NCI-H69 (cell line): ENCODE data around the gene PLEKHH3.

ENCODE experiments used
- DNase-seq: peaks from one replicate; lab custom pipeline; 2025; lab: John Stamatoyannopoulos, UW

The PLEKHH3 gene

GRCh38 chr17:42685831-42686230 lies 9.0 kb upstream of the PLEKHH3 start:
- no peak for DNase-seq

DNA sequence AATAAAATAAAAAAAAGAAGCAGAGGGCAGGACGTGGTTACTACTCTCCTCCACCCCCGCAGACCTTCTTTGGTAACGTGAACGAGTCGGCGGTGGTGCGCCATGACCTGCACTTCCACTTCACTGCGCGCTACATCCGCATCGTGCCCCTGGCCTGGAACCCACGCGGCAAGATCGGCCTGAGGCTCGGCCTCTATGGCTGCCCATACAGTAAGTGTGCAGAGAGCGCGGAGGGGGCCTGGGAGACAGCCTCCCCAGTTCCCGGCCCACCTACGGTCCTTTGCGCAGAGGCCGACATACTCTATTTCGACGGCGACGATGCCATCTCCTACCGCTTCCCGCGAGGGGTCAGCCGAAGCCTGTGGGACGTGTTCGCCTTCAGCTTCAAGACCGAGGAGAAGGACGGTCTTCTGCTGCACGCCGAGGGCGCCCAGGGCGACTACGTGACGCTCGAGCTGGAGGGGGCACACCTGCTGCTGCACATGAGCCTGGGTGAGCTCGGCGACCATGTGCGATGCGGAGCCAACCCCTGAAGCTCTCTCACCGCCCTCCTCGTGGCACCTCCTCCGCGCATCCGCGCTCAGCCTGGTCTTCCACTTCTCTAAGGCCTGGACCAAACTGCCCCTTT lies 8.2 kb upstream of the PLEKHH3 start:
- DNase-seq: no peak

DNA sequence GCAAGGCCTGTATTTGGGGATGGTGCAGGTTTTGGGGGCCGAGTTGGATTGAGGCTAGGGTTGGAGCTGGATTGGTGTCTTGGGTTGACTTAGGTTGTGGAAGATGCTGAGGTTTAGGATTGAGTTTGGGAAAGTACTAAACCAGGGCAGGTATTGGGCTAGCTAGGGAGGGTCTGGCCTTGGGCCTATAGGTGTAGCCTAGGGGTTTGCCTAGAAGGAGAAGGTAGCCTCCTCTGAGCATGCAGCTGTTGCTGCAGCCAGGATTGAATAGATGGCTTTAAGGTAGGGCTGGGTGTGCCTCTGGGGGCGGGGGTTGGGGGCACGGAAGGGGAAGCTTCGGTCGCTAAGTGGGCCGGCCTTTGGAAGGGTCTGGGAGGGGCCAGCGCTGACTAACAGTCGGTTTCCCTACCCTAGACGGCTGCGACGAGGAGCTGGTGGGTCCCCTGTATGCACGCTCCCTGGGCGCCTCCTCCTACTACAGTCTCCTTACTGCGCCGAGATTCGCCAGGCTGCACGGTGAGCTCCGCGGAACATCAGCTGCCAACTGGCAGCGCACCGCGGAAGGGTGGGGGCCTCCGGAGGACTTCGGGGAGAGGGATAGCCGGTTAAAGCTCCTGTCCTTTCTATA lies 6.7 kb upstream of the PLEKHH3 start:
- DNase-seq: no peak

DNA sequence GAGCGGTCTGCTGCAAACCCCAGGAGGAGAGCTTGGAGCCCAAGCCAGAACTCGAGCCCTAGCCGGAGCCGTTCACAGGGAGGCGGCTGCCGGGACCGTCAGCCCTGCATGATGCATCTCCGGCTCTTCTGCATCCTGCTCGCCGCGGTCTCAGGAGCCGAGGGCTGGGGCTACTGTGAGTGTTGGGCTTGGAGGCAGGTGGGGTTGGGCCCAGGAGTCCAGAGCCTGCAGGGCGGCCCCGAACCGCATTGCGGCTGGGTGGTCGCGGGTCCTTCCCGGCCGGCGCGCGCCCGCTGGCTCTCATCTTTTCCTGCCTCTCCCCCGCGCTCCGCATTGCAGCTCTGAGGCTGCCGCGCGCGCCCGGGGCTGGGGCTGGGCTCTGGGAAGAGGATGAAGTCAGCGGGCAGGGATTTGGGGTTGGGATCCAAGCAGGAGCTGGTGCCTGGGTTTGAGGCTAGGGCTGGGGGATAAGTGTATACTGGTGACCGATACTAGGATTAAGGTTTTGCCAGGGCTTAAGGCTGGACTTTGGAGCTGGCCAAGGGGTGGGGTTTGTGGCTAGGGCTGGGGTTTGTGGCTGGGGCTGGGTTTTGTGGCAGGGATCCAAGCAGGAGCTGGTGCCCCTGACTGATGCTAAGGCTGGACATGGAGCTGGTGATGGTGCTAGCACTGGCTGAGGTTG lies 6.1 kb upstream of the PLEKHH3 start:
- peak; percentile 83 for DNase-seq

- DNase-seq: peak; percentile 91
Observed at GRCh38 chr17:42681976-42682721, 5.4 kb upstream of the PLEKHH3 start, which contains the start of gene CNTNAP1. CNTNAP1 (plus strand) TSS chr17:42682531; CDS start chr17:42682830, 299 bp downstream.

DNA sequence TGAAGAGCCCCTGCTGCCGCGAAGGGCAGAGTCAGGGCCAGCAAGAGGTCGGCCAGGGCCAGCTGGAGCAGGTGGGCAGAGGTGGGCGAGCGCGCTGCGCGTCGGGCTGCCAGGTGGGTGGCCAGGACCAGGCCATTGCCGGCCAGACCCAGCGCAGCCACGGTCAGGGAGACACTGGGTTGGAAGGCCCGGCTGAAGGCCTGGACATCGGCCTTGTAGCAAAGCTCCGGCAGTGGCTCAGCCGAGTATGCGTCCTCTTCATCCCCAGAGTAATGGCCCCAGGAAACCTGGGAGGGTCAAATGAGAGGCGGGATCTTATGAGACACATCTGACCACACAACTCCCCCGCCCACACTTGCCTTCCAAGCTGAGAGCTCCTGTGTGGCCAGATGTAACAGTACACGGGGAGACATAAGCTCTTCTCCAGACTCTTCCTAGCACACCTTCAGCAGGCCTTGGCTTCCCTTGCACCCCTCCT lies 3.6 kb upstream of the PLEKHH3 start:
- peak; percentile 30 for DNase-seq

DNA sequence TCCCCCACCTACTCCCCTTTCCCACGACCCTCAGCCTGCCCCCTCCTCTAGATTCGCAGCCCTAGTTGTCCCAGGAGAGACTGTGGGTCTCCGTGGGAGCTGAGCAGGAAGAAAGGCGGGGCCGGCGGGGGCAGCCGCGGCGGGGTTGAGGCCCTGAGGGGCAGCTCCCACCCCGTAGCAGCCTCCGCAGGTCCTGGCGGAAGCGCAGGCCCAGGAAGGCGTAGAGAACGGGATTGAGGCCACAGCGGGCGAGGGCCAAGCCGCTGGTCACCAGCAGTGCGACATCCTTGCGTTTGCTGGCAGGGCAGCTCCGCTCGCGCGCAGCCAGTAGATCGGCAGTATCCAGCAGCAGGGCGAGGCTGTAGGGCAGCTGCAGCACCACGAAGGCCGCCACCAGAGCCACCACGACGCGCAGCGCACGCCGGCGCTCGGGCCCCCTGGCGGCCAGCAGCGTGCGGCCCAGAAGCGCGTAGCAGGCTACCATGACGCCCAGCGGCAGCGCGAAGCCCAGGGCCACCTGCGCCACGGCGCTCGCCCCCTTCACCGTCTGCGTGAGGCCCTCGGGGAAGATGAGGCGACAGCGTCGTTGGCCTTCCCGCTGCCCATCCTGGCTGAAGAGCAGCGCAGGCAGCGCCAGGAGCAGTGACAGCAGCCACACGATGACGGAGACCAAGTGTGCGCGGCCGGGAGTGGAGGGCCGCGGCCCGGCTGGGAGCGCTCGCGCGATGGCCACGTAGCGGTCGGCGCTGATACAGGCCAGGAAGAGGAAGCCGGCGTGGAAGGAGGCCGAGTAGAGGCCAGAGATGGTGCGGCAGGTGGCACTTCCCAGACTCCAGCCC lies 2.9 kb upstream of the PLEKHH3 start:
- peak; percentile 94 for DNase-seq

- peak; percentile 94 for DNase-seq
Observed at GRCh38 chr17:42678951-42679491, 2.2 kb upstream of the PLEKHH3 start.

- DNase-seq: peak; percentile 97
Observed at GRCh38 chr17:42677921-42678781, 1.4 kb upstream of the PLEKHH3 start.

- peak; percentile 100 for DNase-seq
Observed at GRCh38 chr17:42677012-42677857, 441 bp upstream of the PLEKHH3 start.

- DNase-seq: peak; percentile 89
Observed at GRCh38 chr17:42675965-42676423, 800 bp downstream of the PLEKHH3 start.

- peak; percentile 91 for DNase-seq
Observed at GRCh38 chr17:42675348-42675964, 1.3 kb downstream of the PLEKHH3 start.

- DNase-seq: peak; percentile 89
Observed at GRCh38 chr17:42674755-42675347, 1.9 kb downstream of the PLEKHH3 start.

GRCh38 chr17:42673885-42674754 lies 2.7 kb downstream of the PLEKHH3 start:
- no peak for DNase-seq

DNA sequence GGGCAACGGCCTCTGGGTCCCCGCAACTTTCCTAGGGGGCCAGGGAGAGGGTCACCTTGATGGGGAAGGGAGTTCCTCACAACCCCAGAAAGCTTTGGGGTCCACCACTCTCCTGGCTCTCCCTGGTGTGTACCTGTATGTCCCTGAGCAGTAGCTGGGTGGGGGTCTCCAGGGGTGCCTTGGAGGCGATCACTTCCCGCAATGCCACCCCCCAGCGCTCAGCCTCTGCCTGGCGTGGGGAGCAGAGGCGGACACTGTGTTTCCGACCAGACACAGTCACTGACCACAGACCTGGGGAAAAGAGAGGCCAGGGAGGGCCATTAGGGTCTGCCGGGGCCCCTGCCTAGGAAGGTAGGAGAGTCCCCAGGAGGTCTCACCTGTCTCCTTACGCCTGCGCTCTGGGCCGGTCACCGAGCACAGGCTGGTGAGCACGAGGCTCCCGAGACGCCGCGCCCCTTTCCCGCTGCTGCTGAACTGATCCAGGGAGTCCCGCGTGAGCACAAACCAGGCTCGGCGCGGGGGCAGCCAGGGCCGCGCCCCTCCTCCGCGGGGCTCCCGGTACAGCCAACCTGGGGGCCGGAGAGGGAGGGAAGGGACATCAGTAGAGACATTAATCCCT lies 3.4 kb downstream of the PLEKHH3 start:
- no peak for DNase-seq

- DNase-seq: no peak
Observed at GRCh38 chr17:42672038-42672437, 4.8 kb downstream of the PLEKHH3 start.
